Posterior vena cava (tissue), 2 donors: ENCODE results near the gene NFATC2. TPM values are rescaled to one million over a fixed set of nuclear protein-coding genes. Genes with fewer than 3 reads are reported as not detected.

Experiments
- DNase-seq: peaks from one replicate; pipeline ENCODE4 v3.0.0-alpha.2; 2020; ENCODE audit warnings: low spot score
- intact Hi-C, 2 donors: fragments of 100-400 bp; cut with DNase I; formaldehyde crosslinking; loops; one replicate each; pipeline versions ENCODE4 v1.14.1 to v1.14.2; 2022 to 2023
- total RNA-seq, 2 donors: library from RNA; stranded (reverse); fragmentation: NEBNext Ultra II Directional; extraction: Animal tissue kit (Norgen Biotek cat#: 25700); gene quantifications; one replicate each; pipeline ENCODE4 v1.2.1, GENCODE V29; 2021
- donor health status: DM: yes; HTN: yes; CAD: no.
- donor health status: DM: yes; HTN: yes; CAD: no.

NFATC2 gene
- total RNA-seq, 2 donors from 2014 or later, result 4.4 to 11.8 TPM

DNA sequence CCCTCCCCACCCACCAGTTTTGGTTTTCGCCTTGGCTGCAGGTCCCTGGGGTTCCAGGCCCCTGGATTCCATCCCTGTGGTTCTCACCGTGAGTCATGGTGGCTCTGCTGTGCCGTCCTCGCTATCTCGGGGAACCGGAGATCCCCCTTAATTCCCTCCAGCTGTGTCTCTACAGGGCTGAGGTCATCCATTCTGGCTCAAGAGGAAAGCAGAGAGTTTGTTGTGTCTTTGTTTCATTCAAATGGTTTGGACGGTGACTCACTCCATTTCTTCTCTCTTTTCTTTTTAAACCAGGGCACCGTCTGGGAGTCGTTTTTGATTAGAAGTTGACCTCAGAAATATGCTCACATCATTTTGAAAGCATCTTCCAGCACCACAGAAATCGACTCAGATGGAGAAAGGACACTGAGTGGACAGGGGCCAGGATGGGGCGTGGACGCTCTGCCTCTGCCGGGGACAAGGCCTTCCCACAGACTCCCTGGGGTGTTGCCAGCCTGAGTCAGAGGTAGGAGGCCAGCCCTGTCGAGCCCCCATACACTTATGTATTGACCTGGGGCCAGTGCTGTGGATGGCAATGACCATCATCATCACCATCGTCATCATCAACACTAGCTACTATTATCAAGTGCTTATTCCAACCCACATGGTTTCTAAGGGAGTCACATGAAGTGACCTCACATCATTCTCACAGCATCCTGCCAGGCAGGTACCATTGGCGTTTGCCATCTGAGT is 176.2 kb downstream of the NFATC2 start:
- peak; percentile 98 for DNase-seq
- intact Hi-C loops, result no loop called here

DNA sequence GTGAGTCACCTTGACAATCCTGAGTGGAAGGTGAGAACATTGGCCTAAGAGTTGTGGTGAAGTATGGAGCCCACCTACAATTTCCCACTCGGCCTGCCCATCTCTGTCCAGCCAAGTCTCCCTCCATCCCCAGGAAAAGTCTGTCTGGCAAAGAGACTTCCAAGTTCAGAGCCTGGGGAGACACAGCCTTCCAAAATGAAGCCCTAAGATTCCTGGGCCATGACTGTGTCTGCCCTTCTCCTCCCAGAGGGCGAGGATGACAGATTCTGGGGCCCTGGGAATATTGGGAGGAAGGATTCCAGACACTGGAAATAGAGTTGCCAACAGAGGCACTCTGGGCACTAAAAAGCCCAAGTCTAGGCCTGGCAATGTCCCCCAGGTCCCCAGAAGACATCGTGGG is 176.8 kb downstream of the NFATC2 start:
- intact Hi-C loops, result no loop called here
- peak; percentile 80 for DNase-seq

DNA sequence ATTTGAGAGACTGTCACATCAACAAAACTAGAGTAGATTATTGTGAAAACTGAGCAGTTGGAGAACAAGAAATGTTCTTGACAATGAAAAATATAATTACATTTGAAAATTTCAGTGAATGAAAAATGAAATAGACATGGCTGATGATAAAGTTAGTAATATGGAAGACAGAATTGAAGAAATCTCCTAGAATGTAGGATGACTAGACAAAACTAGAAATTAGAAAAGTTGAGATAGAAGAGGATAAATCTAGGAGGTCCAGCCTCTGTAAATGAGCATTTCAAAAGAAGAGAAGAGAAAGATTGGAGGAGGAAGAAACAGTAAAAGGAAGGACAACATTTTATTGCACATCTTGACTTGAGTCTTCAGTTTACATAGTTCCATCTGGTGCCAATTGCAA is 178.7 kb downstream of the NFATC2 start:
- DNase-seq, result no peak
- intact Hi-C loops, result no loop called here

DNA sequence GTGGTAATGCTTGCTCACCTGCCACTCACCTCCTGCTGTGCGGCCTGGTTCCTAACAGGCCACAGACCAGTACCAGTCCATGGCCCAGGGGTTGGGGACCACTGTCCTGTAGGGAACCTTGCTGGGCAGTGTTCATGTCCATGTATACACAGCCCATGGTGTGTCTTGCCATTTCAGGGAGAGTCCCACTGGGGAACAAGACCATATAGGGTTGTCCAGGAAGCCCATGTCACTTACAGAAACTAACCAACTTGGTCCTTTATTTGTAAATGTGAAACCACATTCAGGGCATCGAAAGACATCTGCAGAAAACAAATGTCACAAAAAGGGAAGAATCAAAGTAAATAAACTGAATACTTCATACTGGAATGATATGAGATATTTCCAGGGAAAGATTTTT is 179.1 kb downstream of the NFATC2 start:
- DNase-seq, result peak; percentile 53
- intact Hi-C loops, result no loop called here

DNA sequence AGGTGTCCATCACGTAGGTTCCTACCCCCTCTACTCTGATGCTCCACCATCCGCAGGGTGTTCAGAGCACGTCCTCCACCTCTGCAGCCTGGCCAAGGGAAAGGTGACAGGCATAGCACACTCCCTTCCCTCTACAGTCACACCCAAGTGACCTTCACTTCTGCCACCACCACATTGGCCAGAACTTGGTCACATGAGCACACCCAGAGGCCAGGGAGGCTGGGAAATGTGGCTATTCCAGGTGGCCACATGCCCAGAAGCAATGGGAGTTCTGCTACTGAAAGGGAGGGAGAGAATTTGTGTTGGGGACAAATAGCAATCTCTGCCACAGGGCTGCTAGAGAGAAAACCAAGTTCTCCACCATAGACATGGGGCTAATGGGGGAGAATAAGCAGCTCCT is 180.3 kb downstream of the NFATC2 start:
- DNase-seq, result peak; percentile 46
- intact Hi-C loops, result no loop called here

DNA sequence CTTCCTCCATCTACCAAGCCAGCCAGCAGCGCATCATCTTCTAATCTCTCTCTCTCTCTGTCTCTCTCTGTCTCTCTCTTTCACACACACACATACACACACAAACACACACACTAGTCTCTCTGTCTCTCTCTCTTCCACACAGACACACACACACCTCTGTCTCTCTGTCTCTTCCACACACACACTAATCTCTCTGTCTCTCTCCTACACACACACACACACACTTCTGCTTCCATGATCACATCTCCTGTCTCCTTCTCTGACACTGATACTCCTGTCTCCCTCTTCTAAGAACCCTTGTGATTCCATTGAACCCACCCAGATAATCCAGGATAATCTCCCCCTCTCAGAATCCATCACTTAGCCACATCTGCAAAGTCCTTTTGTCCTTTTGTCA is 181.3 kb downstream of the NFATC2 start:
- intact Hi-C loops, result no loop called here
- DNase-seq, result no peak

DNA sequence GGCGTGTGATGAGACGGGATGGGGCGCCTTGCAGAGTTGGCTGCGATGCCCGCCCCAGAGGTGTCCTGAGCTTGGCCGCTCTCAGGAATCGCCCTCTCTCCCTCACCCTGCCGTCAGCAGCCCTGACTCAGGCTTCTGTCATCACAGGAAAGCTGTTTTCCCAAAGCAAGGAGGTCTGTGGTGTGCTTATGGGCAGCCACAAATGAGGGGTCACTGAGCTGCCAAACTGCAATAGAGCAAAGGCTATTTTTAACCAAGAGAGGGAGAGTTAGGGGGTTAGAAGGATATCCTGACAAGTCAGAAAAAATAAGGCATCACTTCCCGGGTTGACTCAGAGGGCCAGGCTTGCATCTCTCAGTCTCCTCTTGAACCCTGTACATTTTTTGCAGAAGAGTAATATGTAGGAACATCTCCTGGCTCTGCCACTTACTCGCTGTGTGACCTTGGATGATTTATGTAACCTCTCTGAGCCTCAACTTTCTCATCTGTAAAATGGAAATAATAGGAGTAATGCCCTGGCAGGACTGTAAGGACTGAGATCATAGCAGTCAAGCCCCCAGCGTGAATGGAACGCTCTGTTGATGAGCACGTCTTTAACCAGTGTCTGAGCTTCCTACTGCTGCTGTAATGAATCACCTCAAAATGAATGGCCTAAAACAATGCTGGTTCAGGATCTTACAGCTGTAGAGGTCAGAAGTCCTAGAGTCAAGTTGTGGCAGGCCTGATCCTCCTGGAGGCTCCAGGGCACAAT is 181.9 kb downstream of the NFATC2 start:
- intact Hi-C loops, result no loop called here
- DNase-seq, result peak; percentile 77

DNA sequence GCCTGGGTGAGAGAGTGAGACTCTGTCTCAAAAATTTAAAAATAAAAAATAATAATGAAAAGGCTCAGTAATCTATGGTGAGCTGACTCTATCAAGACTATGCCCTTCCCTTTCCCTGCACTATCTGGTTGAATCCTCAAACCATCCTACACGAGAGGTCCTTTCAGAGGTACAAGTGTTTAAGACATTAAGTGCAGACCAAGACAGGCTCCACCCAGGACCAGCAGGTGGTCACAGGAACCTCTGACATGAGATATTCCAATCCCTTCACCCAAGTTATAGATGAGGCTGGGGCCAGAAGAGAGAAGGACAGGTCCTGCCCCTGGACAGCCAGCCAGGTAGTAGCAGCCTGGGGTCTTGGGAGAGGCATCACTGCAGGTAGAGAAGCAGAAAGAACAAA is 182.6 kb downstream of the NFATC2 start:
- no peak for DNase-seq
- intact Hi-C loops, result no loop called here

DNA sequence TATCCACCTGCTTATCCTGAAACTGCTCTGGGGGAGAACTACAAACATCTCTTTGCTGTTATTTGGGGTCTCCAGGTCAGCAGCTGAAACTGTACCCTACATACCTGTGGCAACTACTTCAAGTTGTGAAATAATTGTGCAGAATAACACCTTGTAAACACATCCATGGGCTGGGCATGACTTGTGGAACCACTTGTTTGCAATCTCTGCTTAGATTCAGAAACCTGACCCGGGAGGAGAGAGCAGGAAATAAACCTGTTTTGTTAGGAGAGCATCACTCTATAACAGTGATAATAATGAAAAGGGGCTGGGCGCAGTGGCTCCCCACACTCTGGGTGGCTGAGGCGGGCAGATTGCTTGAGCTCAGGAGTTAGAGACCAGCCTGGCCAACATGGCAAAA is 183.1 kb downstream of the NFATC2 start:
- DNase-seq, result peak; percentile 29
- intact Hi-C loops, result no loop called here

DNA sequence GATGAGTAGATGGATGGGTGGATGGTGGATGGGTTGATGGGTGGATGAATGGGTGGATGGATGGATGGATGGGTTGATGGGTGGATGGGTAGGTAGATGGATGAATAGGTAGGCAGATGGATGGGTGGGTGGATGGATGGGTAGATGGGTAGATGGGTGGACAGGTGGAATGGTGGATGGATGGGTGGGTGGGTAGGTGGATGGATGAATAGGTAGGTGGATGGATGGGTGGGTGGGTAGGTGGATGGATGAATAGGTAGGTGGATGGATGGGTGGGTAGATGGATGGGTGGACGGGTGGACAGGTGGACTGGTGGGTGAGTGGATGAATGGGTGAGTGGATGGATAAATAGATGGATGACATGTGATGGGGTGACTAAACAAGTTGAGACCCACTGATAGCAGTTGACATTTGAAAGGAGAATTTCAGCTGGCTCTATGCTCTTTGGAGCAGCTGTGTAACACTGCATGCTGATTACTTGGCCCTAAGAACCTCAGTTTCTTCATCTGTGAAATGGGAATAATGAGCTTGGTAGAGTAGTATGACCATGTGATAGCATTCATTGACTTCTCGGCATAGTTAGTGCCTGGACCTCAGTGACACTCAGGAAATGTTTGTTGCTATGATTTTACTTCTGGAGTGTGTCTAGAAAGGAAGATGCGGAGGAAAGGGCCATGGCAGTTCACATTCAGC is 184.3 kb downstream of the NFATC2 start:
- peak; percentile 10 for DNase-seq
- intact Hi-C loops, result no loop called here

DNA sequence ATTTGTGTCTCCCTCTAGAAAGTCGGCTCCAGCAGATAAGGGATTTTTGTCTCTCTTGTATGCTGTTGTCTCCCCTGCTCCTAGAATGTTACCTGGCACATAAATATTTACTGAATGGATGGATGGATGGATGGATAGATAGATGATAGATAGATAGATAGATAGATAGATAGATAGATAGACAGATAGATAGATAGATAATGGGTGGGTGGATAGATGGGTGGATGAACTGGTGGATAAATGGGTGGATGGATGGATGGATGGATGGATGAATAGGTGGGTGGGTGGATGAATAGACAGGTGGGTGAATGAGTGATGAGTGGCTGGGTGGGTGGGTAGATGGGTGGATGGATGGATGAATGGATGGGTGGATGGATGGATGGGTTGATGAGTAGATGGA is 185.0 kb downstream of the NFATC2 start:
- intact Hi-C loops, result no loop called here
- no peak for DNase-seq

DNA sequence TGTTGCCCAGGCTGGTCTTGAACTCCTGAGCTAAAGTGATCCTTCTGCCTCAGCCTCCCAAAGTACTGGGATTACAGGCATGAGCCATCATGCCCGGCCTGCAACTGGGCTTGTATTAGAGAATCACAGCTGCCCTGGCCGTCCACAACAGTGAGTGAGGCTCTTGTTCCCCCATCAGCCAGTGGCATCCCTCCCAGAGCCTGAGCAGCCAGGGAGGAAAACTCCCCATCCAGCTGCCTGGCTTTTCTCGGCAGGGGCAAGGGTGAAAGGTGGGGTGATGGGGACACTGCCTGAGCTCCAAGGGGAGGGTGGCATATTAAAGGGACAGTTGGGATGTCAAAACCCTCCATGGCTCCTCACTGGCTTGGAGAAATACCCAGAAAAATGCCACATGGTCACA is 185.6 kb downstream of the NFATC2 start:
- DNase-seq, result peak; percentile 45
- intact Hi-C loops, result no loop called here

DNA sequence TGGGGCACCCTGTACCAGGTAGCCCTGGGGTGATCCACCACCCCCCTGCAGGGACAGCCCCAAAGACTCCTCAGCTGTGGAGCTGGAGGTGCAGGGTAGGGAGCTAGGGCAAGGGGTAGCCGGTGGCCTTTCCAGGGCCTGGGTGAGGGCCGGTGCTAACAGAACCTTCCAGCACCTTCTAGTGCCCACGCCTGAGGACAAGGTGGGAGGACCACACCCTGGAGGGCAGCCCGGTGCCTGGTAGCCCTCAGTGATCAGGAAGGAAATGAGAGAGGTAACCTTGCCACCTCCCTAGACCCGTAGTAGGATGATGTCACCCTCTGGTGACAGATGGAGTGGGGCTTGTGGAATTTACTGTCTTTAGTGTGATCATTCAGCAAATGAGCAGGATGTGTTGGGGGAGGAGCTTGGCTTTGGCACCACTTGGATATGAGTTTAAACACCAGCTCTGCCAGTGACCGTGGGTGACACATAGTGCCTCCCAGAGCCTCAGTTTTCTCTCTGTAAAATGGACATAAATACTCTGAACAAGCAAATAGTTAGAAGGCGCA is 187.7 kb downstream of the NFATC2 start:
- no peak for DNase-seq
- intact Hi-C loops, result loop anchor here in 1 of 2 donors (5.0 kb wide), 1 partner anchor 497 kb away; no protein-coding TSS in a partner anchor

DNA sequence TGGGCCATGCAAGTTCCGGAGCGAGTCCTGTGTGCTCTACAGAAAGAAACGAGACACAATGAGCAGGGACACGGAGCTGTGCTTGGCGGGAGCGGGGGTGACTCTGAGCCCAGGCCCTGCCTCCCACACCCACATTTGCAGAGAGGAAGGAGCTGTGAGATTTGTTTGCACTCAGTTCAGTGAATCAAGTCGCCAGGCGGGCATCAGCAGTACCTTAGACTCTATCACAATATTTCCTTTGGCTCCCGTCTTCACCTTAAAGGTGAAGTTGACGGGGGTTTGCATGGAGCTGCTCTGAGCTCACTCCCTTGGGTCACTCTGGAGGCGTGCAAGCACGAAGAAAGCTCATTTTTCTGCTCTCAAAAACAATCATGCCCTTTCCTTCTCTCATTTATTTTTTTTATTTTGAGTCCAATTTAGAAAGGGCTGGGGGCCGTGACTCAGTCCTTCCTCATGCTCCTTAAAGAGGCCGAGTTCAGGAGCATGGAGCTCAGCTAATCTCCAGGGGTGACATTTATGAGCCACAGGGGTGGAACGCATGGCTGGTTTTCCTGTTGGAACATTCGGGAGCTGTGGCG is 188.2 kb downstream of the NFATC2 start:
- peak; percentile 80 for DNase-seq
- intact Hi-C loops, result loop anchor here in 1 of 2 donors (5.0 kb wide), 1 partner anchor 498 kb away; no protein-coding TSS in a partner anchor

DNA sequence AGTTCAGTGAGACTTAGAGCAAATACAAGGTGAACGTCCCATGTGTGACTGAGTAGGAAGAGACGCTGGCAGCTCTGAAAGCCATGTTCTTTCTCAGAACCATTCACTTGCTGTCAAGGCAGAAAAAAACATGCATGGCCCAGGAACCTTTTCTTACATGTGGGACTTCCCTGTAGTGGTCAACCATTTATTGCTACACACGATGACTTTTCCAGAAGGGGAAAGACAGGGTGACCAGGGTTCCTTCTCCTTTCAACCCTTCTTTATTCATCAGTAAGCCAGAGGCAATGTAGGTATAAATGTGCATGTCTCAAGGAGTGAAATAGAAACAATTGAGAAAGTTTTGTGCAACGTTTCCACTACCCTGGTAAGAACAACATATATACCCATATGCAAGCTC is 189.0 kb downstream of the NFATC2 start:
- DNase-seq, result peak; percentile 18
- intact Hi-C loops, result loop anchor here in 1 of 2 donors (5.0 kb wide), 1 partner anchor 499 kb away; no protein-coding TSS in a partner anchor

DNA sequence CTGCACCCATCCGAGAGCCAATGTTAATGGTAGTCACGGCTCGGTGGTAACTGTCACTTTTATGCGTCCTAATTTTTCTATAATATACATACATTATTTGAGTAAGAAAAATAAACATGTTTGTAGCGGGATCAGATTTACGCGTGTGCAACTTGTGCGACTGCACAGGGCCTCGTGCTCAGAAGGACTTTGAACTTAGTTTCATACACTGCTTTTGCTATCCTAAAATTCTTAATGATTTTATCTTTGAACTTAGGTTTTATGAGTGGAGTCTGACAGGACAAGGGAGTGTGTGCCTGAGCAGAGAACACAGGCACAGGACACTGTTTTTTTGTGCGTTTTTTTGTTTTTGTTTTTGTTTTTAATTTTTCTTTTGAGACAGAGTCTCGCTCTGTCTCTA is 189.7 kb downstream of the NFATC2 start:
- intact Hi-C loops, result loop anchor here in 1 of 2 donors (5.0 kb wide), 1 partner anchor 500 kb away; no protein-coding TSS in a partner anchor
- no peak for DNase-seq

DNA sequence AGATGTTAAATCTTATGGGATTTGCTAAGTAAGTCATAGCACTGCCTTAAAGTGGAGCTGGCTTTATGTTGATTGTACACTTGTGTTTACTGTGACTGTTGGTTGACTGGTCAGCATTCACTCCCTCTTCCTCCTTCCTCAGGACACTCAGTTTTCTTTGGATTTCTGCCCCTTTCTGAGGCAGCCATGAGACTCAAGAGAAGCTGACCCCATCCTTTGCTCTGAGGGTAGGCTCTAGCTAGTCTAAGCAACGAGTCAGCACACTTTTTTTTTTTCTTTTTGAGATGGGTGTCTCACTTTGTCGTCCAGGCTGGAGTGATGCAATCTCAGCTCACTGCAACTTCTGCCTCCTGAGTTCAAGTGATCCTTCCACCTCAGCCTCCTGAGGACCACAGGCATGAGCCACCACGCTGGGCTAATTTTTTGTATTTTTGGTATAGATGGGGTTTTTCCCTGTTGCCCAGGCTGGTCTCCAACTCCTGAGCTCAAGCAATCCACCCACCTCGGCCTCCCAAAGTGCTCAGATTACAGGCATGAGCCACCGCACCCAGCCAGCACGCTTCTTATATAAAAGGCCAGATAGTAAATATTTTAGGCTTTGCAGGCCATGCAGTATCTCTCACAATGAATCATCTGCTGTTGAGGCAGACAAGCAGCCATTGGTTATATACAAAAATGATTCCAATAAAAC is 191.4 kb downstream of the NFATC2 start:
- intact Hi-C loops, result loop anchor here in 1 of 2 donors (5.0 kb wide), 1 partner anchor 501 kb away; no protein-coding TSS in a partner anchor
- peak; percentile 67 for DNase-seq

DNA sequence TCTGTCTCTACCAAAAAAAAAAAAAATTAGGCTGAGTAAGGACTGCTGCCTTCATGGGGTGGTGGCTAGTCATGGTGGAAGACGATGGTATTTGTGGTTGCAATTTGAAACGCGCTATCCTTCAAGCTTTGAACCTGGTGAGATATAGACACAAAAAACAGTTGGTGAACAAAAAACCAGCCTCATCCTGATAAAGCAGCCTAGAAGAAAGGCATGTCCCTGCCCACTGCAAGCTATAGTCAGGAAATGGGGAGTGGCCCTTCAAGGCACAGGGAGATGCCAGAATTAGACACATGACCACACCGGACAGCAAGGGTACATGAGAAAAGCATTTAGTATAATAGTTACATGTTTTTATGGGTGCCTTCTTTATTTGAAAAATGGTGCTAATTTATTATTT is 193.6 kb downstream of the NFATC2 start:
- no peak for DNase-seq
- intact Hi-C loops, result no loop called here

DNA sequence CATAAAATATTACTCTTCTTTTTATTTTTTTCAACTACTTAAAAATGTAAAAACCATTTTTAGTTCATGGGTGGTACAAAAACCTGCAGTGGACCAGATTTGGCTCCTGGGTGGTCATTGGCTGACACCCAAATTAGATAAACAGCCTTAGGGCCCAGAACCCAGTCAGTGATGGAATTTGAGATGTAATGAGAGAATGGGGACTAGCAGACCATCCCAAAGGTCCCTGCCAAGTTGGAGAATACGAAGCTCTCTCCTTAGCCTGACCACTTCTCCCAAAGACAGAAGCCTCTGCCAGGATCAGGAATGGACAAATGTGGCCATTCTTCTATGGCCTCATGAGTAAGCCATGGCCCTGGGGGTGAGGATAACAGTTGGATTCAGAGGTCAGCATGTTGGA is 194.7 kb downstream of the NFATC2 start:
- intact Hi-C loops, result no loop called here
- peak; percentile 20 for DNase-seq
